GM18951 (cell line): ENCODE results near the gene SLC4A2.
"Not testable (repeated sequence)": the region's sequence is repeated elsewhere in the genome, so short reads cannot be mapped to it uniquely, and the experiment has no call there.

ENCODE experiments used
- POLR2A ChIP-seq: IDR thresholded peaks from 4 replicates; pipeline ENCODE4 v1.6.1; 2011; ENCODE audit warnings: mild to moderate bottlenecking; ENCODE audit not compliant: insufficient read length, insufficient read depth; ENCODE audit errors: extremely low read depth
- in situ Hi-C: fragments of 300-500 bp; cut with MboI; formaldehyde crosslinking; loops from one replicate; pipeline ENCODE4 v1.12.0; 2022; ENCODE audit warnings: low sequenced_read_pairs, mixed read lengths, inconsistent platforms; ENCODE audit not compliant: unreplicated experiment

Gene SLC4A2

GRCh38 chr7:151017370-151017952 is 41.9 kb upstream of the SLC4A2 start:
- in situ Hi-C loops, result no loop called here
- TF ChIP-seq POLR2A, result no peak

- in situ Hi-C loops, result no loop called here
- no peak for TF ChIP-seq POLR2A
Observed at GRCh38 chr7:151017953-151018420, 41.4 kb upstream of the SLC4A2 start.

GRCh38 chr7:151018421-151019129 is 40.8 kb upstream of the SLC4A2 start:
- in situ Hi-C loops, result no loop called here

GRCh38 chr7:151019130-151019447 is 40.3 kb upstream of the SLC4A2 start:
- in situ Hi-C loops, result no loop called here
- no peak for TF ChIP-seq POLR2A

More at GRCh38 chr7:151018421-151019129, 40.8 kb upstream of the SLC4A2 start:
- no peak for TF ChIP-seq POLR2A

- in situ Hi-C loops, result no loop called here
- TF ChIP-seq POLR2A, result no peak
Observed at GRCh38 chr7:151020231-151020630, 39.2 kb upstream of the SLC4A2 start.

- in situ Hi-C loops, result no loop called here
- TF ChIP-seq POLR2A, result no peak
Observed at GRCh38 chr7:151023232-151023631, 36.2 kb upstream of the SLC4A2 start.

GRCh38 chr7:151024435-151025056 is 34.8 kb upstream of the SLC4A2 start, which contains the start of gene ATG9B:
Gene ATG9B, minus strand, starts transcription at chr7:151024494. Its CDS starts 71 bp downstream, at chr7:151024423.
- no peak for TF ChIP-seq POLR2A
- in situ Hi-C loops, result no loop called here

- TF ChIP-seq POLR2A, result no peak
- in situ Hi-C loops, result no loop called here
Observed at GRCh38 chr7:151025924-151026671, 33.3 kb upstream of the SLC4A2 start.

- in situ Hi-C loops, result not testable (repeated sequence)
Observed at GRCh38 chr7:151026771-151027727, 32.3 kb upstream of the SLC4A2 start.

- in situ Hi-C loops, result not testable (repeated sequence)
Observed at GRCh38 chr7:151027728-151028130, 31.7 kb upstream of the SLC4A2 start.

GRCh38 chr7:151028131-151028947 is 31.1 kb upstream of the SLC4A2 start, which contains the start of gene ABCB8:
Gene ABCB8, plus strand, starts transcription at chr7:151028450. Its CDS starts 66 bp downstream, at chr7:151028516.
- peak; percentile 73 for TF ChIP-seq POLR2A
- in situ Hi-C loops, result no loop called here
